Effector memory CD4-positive, alpha-beta T cell (primary cell): ENCODE results near the gene ZNF436.

Experiments
- DNase-seq, 3 donors: peaks; one replicate each; pipeline ENCODE4 v3.0.0-alpha.2; 2020
- H3K27ac ChIP-seq: 2 replicates; pipeline ENCODE4 v1.7.0; 2013; ENCODE audit warnings: mild to moderate bottlenecking, low read length, moderate library complexity; ENCODE audit not compliant: insufficient read depth, poor library complexity, severe bottlenecking
- H3K27me3 ChIP-seq: replicated peaks from 2 replicates; pipeline ENCODE4 v1.7.0; 2013; ENCODE audit warnings: mild to moderate bottlenecking, low read length; ENCODE audit not compliant: insufficient read depth, control insufficient read depth, poor library complexity, severe bottlenecking
- H3K36me3 ChIP-seq: 2 replicates; pipeline ENCODE4 v1.7.0; 2013; ENCODE audit warnings: mild to moderate bottlenecking, low read length, moderate library complexity; ENCODE audit not compliant: control insufficient read depth, insufficient read depth
- H3K4me1 ChIP-seq: 2 replicates; pipeline ENCODE4 v1.7.0; 2013; ENCODE audit warnings: low read length, mild to moderate bottlenecking; ENCODE audit not compliant: control insufficient read depth, insufficient read depth, poor library complexity, severe bottlenecking
- H3K4me3 ChIP-seq: 2 replicates; pipeline ENCODE4 v1.7.0; 2013; ENCODE audit warnings: low read length, low read depth, mild to moderate bottlenecking; ENCODE audit not compliant: insufficient read depth, poor library complexity, severe bottlenecking
- H3K9me3 ChIP-seq: 2 replicates; pipeline ENCODE4 v1.7.0; 2013; ENCODE audit warnings: mild to moderate bottlenecking, low read length, moderate library complexity; ENCODE audit not compliant: control insufficient read depth

ZNF436 gene

GRCh38 chr1:23367451-23367790, 2.2 kb downstream of the ZNF436 start:
- Histone ChIP-seq H3K36me3 (peaks cover 13% of the 10 kb centered on the region), H3K27me3 (no peaks in the 10 kb centered on the region), H3K4me3 (peak overlapping the region; percentile 99), H3K4me1 (peaks cover 10% of the 10 kb centered on the region), H3K9me3 (peaks cover 11% of the 10 kb centered on the region), H3K27ac (peak overlapping the region; percentile 89)
- DNase-seq = no peak

- Histone ChIP-seq H3K36me3 (peaks cover 22% of the 10 kb centered on the region), H3K4me1 (peaks cover 10% of the 10 kb centered on the region), H3K27me3 (no peaks in the 10 kb centered on the region), H3K4me3 (no peak overlapping the region), H3K9me3 (peaks cover 18% of the 10 kb centered on the region), H3K27ac (no peak overlapping the region)
- no peak for DNase-seq
Measured at GRCh38 chr1:23366598-23366997, 3.0 kb downstream of the ZNF436 start.

- Histone ChIP-seq H3K4me1 (peaks cover 10% of the 10 kb centered on the region), H3K27ac (no peak overlapping the region), H3K27me3 (no peaks in the 10 kb centered on the region), H3K9me3 (peaks cover 23% of the 10 kb centered on the region), H3K4me3 (no peak overlapping the region), H3K36me3 (peaks cover 26% of the 10 kb centered on the region)
- DNase-seq = no peak
Measured at GRCh38 chr1:23366146-23366545, 3.5 kb downstream of the ZNF436 start.

- H3K4me3 ChIP-seq = no peak overlapping the region
- H3K27ac ChIP-seq = no peak overlapping the region
- peaks cover 28% of the 10 kb centered on the region for H3K36me3 ChIP-seq
- peaks cover 1% of the 10 kb centered on the region for H3K4me1 ChIP-seq
- H3K27me3 ChIP-seq = no peaks in the 10 kb centered on the region
- peaks cover 23% of the 10 kb centered on the region for H3K9me3 ChIP-seq
- no peak for DNase-seq
Measured at GRCh38 chr1:23362218-23362713, 7.4 kb downstream of the ZNF436 start.

- no peak for DNase-seq
- Histone ChIP-seq H3K4me1 (no peaks in the 10 kb centered on the region), H3K27ac (no peak overlapping the region), H3K9me3 (peaks cover 19% of the 10 kb centered on the region), H3K4me3 (no peak overlapping the region), H3K27me3 (no peaks in the 10 kb centered on the region), H3K36me3 (peaks cover 24% of the 10 kb centered on the region)
Measured at GRCh38 chr1:23358310-23358875, 11.2 kb downstream of the ZNF436 start.

- Histone ChIP-seq H3K27me3 (no peaks in the 10 kb centered on the region), H3K9me3 (peaks cover 10% of the 10 kb centered on the region), H3K36me3 (peaks cover 13% of the 10 kb centered on the region), H3K27ac (no peak overlapping the region), H3K4me1 (no peaks in the 10 kb centered on the region), H3K4me3 (no peak overlapping the region)
- DNase-seq = no peak
Measured at GRCh38 chr1:23357138-23357908, 12.3 kb downstream of the ZNF436 start.

GRCh38 chr1:23356471-23357137, 13.0 kb downstream of the ZNF436 start:
- H3K27ac ChIP-seq = no peak overlapping the region
- peaks cover 6% of the 10 kb centered on the region for H3K36me3 ChIP-seq
- peaks cover 5% of the 10 kb centered on the region for H3K9me3 ChIP-seq
- no peaks in the 10 kb centered on the region for H3K4me1 ChIP-seq
- no peaks in the 10 kb centered on the region for H3K27me3 ChIP-seq
- DNase-seq = no peak
- H3K4me3 ChIP-seq = no peak overlapping the region

- Histone ChIP-seq H3K4me3 (no peak overlapping the region), H3K36me3 (no peaks in the 10 kb centered on the region), H3K27me3 (no peaks in the 10 kb centered on the region), H3K9me3 (no peaks in the 10 kb centered on the region), H3K4me1 (no peaks in the 10 kb centered on the region), H3K27ac (no peak overlapping the region)
- no peak for DNase-seq
Measured at GRCh38 chr1:23354245-23354644, 15.4 kb downstream of the ZNF436 start.

GRCh38 chr1:23352096-23352695, 17.4 kb downstream of the ZNF436 start:
- Histone ChIP-seq H3K4me3 (no peak overlapping the region), H3K4me1 (no peaks in the 10 kb centered on the region), H3K9me3 (no peaks in the 10 kb centered on the region), H3K36me3 (no peaks in the 10 kb centered on the region), H3K27me3 (no peaks in the 10 kb centered on the region), H3K27ac (no peak overlapping the region)
- no peak for DNase-seq

GRCh38 chr1:23345920-23346319, 23.7 kb downstream of the ZNF436 start:
- Histone ChIP-seq H3K4me3 (no peak overlapping the region), H3K4me1 (peaks cover 10% of the 10 kb centered on the region), H3K9me3 (no peaks in the 10 kb centered on the region), H3K27me3 (no peaks in the 10 kb centered on the region), H3K27ac (no peak overlapping the region), H3K36me3 (no peaks in the 10 kb centered on the region)
- no peak for DNase-seq
